Colonic mucosa (tissue), 4 donors: ENCODE data around the gene COPS6. TPM values are rescaled to one million over a fixed set of nuclear protein-coding genes. Genes with fewer than 3 reads are reported as not detected.

Source experiments
- DNase-seq: peaks from one replicate; pipeline ENCODE4 v3.0.0-alpha.2; 2020
- H3K27ac ChIP-seq: fragments of 200-600 bp; one replicate; pipeline ENCODE4 v1.8.0; 2021
- H3K27me3 ChIP-seq: fragments of 200-600 bp; one replicate; pipeline ENCODE4 v1.8.0; 2021
- H3K36me3 ChIP-seq: fragments of 200-600 bp; one replicate; pipeline ENCODE4 v1.8.0; 2021
- H3K4me1 ChIP-seq: fragments of 200-600 bp; one replicate; pipeline ENCODE4 v1.8.0; 2021; ENCODE audit warnings: mild to moderate bottlenecking
- H3K4me3 ChIP-seq: fragments of 200-600 bp; one replicate; pipeline ENCODE4 v1.8.0; 2021
- H3K9ac ChIP-seq, 2 donors: one replicate each; pipeline ENCODE4 v1.7.0; 2013; ENCODE audit warnings: control low read depth in 2 of 2, low read depth in 2 of 2, low read length in 2 of 2
- H3K9me3 ChIP-seq: fragments of 200-600 bp; one replicate; pipeline ENCODE4 v1.8.0; 2021
- intact Hi-C: fragments of 100-400 bp; cut with DNase I; formaldehyde crosslinking; loops from one replicate; pipeline ENCODE4 v1.14.1; 2022
- total RNA-seq, 2 donors: library from RNA; stranded (reverse); fragmentation: NEBNext Ultra II Directional in 1 of 2; extraction: Animal tissue kit (Norgen Biotek cat#: 25700) in 1 of 2; gene quantifications; one replicate each; pipeline ENCODE4 v1.2.1, GENCODE V29; 2021
- TF ChIP-seq, protein P1 (sequence below): fragments of 200-600 bp; IDR thresholded peaks from one replicate; pipeline ENCODE4 v1.8.0; 2022; ENCODE audit warnings: antibody characterized with exemption, mild to moderate bottlenecking
- donor health status: healthy.
- donor health status: DM: no; HTN: no; CAD: no.
- donor health status: DM: no; HTN: no; CAD: no.

Gene COPS6
- total RNA-seq, 2 donors from 2014 or later, result 67.3 to 110 TPM

DNA sequence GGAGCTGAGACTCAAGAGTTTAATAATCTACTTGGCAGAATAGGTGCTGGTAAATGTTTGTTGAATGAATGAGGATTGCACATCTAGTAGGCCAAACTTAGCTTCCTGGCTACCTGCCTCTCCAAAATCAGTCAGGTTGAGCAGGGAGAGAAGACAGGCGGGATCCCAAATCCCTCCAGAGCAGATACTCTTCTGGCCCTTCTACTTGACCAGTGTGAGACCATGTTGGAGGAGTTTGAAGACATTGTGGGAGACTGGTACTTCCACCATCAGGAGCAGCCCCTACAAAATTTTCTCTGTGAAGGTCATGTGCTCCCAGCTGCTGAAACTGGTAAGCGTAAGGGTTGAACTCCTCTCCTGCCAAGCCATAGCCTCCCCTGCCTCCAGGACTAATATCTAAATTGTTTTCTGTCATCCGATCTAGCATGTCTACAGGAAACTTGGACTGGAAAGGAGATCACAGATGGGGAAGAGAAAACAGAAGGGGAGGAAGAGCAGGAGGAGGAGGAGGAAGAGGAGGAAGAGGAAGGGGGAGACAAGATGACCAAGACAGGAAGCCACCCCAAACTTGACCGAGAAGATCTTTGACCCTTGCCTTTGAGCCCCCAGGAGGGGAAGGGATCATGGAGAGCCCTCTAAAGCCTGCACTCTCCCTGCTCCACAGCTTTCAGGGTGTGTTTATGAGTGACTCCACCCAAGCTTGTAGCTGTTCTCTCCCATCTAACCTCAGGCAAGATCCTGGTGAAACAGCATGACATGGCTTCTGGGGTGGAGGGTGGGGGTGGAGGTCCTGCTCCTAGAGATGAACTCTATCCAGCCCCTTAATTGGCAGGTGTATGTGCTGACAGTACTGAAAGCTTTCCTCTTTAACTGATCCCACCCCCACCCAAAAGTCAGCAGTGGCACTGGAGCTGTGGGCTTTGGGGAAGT, 35.8 kb downstream of the COPS6 start:
- Histone ChIP-seq H3K4me3 (no peak overlapping the region), H3K36me3 (no peaks in the 10 kb centered on the region), H3K4me1 (peaks cover 15% of the 10 kb centered on the region), H3K27ac (peak overlapping the region; percentile 100), H3K9me3 (no peaks in the 10 kb centered on the region), H3K9ac (peak overlapping the region; percentile 1 to 77), H3K27me3 (no peaks in the 10 kb centered on the region)
- DNase-seq, result peak; percentile 78
- TF ChIP-seq, protein P1, sequence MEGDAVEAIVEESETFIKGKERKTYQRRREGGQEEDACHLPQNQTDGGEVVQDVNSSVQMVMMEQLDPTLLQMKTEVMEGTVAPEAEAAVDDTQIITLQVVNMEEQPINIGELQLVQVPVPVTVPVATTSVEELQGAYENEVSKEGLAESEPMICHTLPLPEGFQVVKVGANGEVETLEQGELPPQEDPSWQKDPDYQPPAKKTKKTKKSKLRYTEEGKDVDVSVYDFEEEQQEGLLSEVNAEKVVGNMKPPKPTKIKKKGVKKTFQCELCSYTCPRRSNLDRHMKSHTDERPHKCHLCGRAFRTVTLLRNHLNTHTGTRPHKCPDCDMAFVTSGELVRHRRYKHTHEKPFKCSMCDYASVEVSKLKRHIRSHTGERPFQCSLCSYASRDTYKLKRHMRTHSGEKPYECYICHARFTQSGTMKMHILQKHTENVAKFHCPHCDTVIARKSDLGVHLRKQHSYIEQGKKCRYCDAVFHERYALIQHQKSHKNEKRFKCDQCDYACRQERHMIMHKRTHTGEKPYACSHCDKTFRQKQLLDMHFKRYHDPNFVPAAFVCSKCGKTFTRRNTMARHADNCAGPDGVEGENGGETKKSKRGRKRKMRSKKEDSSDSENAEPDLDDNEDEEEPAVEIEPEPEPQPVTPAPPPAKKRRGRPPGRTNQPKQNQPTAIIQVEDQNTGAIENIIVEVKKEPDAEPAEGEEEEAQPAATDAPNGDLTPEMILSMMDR, result no peak
- intact Hi-C loops, result no loop called here

DNA sequence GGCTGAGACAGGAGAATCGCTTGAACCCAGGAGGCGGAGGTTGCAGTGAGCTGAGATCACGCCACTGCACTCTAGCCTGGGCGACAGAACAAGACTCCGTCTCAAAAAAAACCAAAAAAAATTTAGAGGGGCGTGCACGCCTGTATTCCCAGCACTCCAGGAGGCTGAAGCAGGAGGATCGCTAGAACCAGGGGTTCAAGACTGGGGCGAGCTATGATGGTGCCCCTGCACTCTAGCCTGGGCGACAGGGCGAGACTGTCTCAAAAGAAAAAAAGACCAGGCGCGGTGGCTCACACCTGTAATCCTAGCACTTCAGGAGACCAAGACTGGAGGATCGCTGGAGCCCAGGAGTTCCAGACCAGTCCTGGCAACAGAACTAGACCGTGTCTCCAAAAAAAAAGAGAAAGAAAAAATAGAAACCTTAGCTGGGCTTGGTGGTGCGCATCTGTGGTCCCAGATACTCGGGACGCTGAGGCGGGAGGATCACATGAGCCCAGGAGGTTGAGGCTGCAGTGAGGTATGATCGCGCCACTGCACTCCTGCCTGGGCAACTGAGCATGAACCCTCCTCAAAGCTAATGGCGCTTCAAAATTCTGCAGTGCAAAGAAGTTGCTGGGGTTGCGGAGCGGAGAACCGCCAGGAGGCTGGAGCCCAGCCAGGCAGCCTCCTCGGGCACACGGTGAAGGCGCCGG, 37.6 kb downstream of the COPS6 start:
- intact Hi-C loops, result no loop called here
- Histone ChIP-seq H3K27ac (peak overlapping the region; percentile 100), H3K9ac (peak overlapping the region; percentile 81 to 98), H3K4me3 (peak overlapping the region; percentile 88), H3K4me1 (peaks cover 17% of the 10 kb centered on the region), H3K36me3 (no peaks in the 10 kb centered on the region), H3K9me3 (no peaks in the 10 kb centered on the region), H3K27me3 (no peaks in the 10 kb centered on the region)
- TF ChIP-seq, protein P1, result no peak
- no peak for DNase-seq

DNA sequence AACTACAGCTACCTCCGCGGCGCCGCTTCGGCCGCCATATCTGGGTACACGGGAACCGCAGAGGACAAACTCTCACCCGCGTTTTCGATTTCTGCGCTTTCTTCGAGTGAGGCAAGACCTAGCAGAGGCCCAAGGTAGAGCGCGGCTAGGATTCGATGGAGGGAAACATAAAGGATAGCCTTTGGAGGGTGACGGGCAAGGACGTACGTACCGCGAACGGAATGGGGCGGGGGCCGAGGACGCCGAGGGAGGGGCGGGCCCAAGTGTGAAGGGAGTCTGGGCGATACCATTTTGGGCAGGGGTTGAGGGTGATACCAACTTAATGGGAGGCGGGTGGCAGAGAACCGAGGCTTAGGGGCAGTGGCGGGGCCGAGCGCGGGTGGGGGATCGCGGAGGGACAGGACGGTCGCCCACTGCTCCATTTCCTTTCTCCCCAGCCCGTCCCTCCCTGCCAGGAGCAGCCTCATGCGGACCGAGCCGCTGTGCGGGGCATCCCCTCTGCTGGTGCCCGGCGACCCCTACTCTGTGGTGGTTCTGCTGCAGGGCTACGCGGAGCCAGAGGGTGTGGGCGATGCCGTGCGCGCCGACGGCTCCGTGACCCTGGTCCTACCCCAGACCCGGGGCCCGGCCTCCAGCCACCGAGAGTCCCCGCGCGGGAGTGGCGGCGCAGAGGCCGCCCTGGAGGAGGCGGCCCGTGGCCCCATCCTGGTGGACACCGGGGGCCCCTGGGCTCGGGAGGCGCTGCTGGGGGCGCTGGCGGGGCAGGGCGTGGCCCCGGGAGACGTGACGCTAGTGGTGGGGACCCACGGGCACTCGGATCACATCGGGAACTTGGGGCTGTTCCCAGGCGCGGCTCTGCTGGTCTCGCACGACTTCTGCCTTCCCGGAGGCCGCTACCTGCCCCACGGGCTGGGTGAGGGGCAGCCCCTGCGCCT, 38.4 kb downstream of the COPS6 start, which contains the start of gene MBLAC1:
MBLAC1 (plus strand) TSS at position 37 of the 935 bp plus-strand sequence; CDS start at position 466, 429 bp downstream.
- peak within 1 kb of the TSS; percentile 88 for H3K4me3 ChIP-seq
- H3K9me3 ChIP-seq, result no peaks in the 10 kb centered on the region
- H3K36me3 ChIP-seq, result no peaks in the 10 kb centered on the region
- TF ChIP-seq, protein P1, result no peak
- intact Hi-C loops, result no loop called here
- H3K27me3 ChIP-seq, result no peaks in the 10 kb centered on the region
- peaks cover 17% of the 10 kb centered on the region for H3K4me1 ChIP-seq
- peak within 1 kb of the TSS; percentile 100 for H3K27ac ChIP-seq
- H3K9ac ChIP-seq, result peak within 1 kb of the TSS; percentile 81 to 98
- peak; percentile 96 for DNase-seq

DNA sequence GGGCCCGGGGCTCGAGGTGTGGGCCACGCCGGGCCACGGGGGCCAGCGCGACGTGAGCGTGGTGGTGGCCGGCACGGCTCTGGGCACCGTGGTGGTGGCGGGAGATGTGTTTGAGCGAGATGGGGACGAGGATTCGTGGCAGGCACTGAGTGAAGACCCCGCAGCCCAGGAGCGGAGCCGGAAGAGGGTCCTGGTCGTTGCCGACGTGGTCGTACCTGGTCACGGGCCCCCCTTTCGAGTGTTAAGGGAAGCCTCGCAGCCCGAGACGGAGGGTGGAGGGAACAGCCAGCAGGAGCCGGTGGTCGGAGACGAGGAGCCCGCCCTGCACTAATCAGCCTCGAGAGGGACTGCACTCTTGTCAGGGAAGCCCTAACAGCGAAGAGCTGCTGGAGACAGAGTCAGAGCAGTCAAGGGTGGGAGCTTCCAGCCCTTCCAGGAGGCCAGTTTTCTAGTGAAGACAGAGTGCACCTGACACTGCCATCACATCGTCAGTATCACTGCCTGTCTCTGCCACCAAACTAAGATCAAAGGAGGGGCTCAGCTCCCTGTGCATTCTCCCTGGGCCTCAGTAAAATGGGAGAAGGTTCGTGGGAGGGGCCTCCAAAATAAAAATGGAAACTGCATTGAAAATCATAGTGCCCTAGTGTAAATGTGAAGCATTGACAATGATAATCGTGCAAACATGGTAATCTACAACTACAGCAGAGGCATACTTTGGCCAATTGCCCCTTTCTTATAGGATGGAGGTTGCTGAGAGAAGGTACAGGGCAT, 39.3 kb downstream of the COPS6 start:
- DNase-seq, result peak; percentile 41
- intact Hi-C loops, result no loop called here
- H3K9me3 ChIP-seq, result no peaks in the 10 kb centered on the region
- peak overlapping the region; percentile 88 for H3K4me3 ChIP-seq
- peak overlapping the region; percentile 100 for H3K27ac ChIP-seq
- H3K36me3 ChIP-seq, result no peaks in the 10 kb centered on the region
- peaks cover 17% of the 10 kb centered on the region for H3K4me1 ChIP-seq
- H3K9ac ChIP-seq, result peak overlapping the region; percentile 81 to 98
- TF ChIP-seq, protein P1, result no peak
- no peaks in the 10 kb centered on the region for H3K27me3 ChIP-seq
